ENCODE data around the gene ZDHHC14. TPM values are rescaled to one million over a fixed set of nuclear protein-coding genes. Genes with fewer than 3 reads are reported as not detected.

Gene ZDHHC14
- total RNA-seq, 1 experiment from 2014 or later: 1.7 TPM

DNA sequence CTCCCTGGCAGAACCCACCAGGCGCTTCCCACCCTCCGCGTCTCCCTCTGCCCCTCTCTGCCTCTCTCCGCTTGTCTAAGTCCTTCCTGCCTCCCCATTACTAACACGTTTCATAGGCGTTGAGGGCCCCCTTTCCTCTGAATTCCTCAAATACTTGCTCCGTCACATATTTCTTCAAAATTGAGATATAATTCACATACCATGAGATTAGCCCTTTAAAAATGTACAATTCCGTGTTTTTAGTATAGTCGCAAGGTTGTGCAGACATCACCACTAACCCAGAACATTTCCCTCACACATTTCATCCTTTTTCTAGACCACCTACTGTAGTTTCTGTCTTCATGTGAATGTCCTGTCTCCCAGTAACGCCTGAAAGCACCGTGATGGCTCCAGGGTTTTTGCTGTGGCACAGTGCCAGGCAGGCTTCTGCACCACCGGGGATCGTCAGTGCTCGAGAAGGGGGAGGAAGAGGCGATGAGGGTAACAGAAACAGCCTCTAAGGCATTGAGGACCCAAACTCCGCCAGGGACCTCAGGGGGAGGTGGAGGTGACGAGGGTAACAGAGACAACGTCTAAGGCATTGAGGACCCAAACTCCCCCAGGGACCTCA, 300.2 kb downstream of the ZDHHC14 start:
- no peak overlapping the region for H2AFZ ChIP-seq (ENCODE audit: low read length)
- H3K36me3 Mint-ChIP-seq (ENCODE audit: insufficient read depth in 1 of 3, low read depth in 3 of 3): no peaks in the 10 kb centered on the region
- no peak overlapping the region for H4K8ac ChIP-seq (replicated peaks; ENCODE audit: insufficient read length, low read depth, low read length)
- no peak overlapping the region for H4K5ac ChIP-seq (ENCODE audit: insufficient read length, low read depth, low read length)
- no peak overlapping the region for H3K4me2 ChIP-seq (ENCODE audit: insufficient read depth, insufficient read length, low read length)
- H3K4me1 Mint-ChIP-seq: no peaks in the 10 kb centered on the region
- H3K9me3 Mint-ChIP-seq: no peaks in the 10 kb centered on the region
- H3K4ac ChIP-seq (ENCODE audit: low read depth, low read length): no peak overlapping the region
- H3K23me2 ChIP-seq (ENCODE audit: insufficient read length, low read depth, low read length, poor library complexity, severe bottlenecking): no peaks in the 10 kb centered on the region
- H3K23ac ChIP-seq (ENCODE audit: insufficient read length, low read depth, low read length): no peak overlapping the region
- no peak overlapping the region for H2AK5ac ChIP-seq (ENCODE audit: insufficient read length, low read length)
- H4K91ac ChIP-seq (ENCODE audit: insufficient read length, low read depth, low read length): no peak overlapping the region
- H3K14ac ChIP-seq (ENCODE audit: insufficient read depth, low read length): no peak overlapping the region
- no peak overlapping the region for H2BK12ac ChIP-seq (ENCODE audit: insufficient read length, low read depth, low read length)
- H3K27me3 ChIP-seq (ENCODE audit: insufficient read depth, low read length): no peaks in the 10 kb centered on the region
- H3K27ac ChIP-seq (ENCODE audit: insufficient read length, low read depth, low read length): no peak overlapping the region
- TF ChIP-seq, protein P1, sequence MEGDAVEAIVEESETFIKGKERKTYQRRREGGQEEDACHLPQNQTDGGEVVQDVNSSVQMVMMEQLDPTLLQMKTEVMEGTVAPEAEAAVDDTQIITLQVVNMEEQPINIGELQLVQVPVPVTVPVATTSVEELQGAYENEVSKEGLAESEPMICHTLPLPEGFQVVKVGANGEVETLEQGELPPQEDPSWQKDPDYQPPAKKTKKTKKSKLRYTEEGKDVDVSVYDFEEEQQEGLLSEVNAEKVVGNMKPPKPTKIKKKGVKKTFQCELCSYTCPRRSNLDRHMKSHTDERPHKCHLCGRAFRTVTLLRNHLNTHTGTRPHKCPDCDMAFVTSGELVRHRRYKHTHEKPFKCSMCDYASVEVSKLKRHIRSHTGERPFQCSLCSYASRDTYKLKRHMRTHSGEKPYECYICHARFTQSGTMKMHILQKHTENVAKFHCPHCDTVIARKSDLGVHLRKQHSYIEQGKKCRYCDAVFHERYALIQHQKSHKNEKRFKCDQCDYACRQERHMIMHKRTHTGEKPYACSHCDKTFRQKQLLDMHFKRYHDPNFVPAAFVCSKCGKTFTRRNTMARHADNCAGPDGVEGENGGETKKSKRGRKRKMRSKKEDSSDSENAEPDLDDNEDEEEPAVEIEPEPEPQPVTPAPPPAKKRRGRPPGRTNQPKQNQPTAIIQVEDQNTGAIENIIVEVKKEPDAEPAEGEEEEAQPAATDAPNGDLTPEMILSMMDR (conservative IDR thresholded peaks at IDR 0.05): no peak
- no peaks in the 10 kb centered on the region for H4K20me1 ChIP-seq (ENCODE audit: control insufficient read depth, insufficient read depth, insufficient read length)
- no peak overlapping the region for H2BK15ac ChIP-seq (ENCODE audit: low read depth, low read length)
- peaks cover 4% of the 10 kb centered on the region; the same call in 1 of the 2 replicates for H3K27me3 Mint-ChIP-seq (ENCODE audit: low read depth)
- no peaks in the 10 kb centered on the region for H3K4me1 ChIP-seq (ENCODE audit: insufficient read depth, low read length)
- no peaks in the 10 kb centered on the region for H3K9me3 ChIP-seq (ENCODE audit: control insufficient read depth, low read depth, low read length)
- no peak overlapping the region for H3K18ac ChIP-seq (ENCODE audit: insufficient read length, low read depth, low read length)
- H2BK20ac ChIP-seq (ENCODE audit: low read depth, low read length, poor library complexity, severe bottlenecking): no peak overlapping the region
- no peak overlapping the region for H3T11ph ChIP-seq (ENCODE audit: low read length)
- no peaks in the 10 kb centered on the region for H3K79me1 ChIP-seq (ENCODE audit: insufficient read depth, low read depth, low read length, poor library complexity, severe bottlenecking)
- H3K56ac ChIP-seq (ENCODE audit: insufficient read length, low read depth, low read length): no peak overlapping the region
- H2BK5ac ChIP-seq (ENCODE audit: insufficient read length, low read length): no peak overlapping the region
- no peak overlapping the region for H2BK120ac ChIP-seq (ENCODE audit: low read depth, low read length, poor library complexity, severe bottlenecking)
- no peak overlapping the region for H3K27ac Mint-ChIP-seq
- H3K4me3 Mint-ChIP-seq: no peak overlapping the region
- DNase-seq: no peak
- WGBS (ENCODE audit: extremely low coverage, insufficient read length, low lambda C conversion rate): no CpG with 5 or more reads among the region's 18 CpGs
- no peaks in the 10 kb centered on the region for H3K79me2 ChIP-seq (ENCODE audit: insufficient read depth, low read length)
- H3K9ac ChIP-seq (ENCODE audit: extremely low read depth, insufficient read length, low read length): no peak overlapping the region

Data from H9 (cell line).